PC-9 (cell line): Measurements from ENCODE around the gene ABCA2.

ENCODE experiments used
- EZH2 ChIP-seq: fragments of 200-600 bp; sonication (generic); IDR thresholded peaks from 2 replicates; pipeline ENCODE4 v1.8.0; 2017; ENCODE audit warnings: antibody characterized with exemption, low read depth
- TF ChIP-seq, protein P1 (sequence below): fragments of 200-600 bp; sonication (generic); conservative IDR thresholded peaks from 2 replicates; pipeline ENCODE4 v1.6.1; 2017; ENCODE audit warnings: mixed run types, antibody characterized with exemption, mild to moderate bottlenecking, moderate library complexity

DNA sequence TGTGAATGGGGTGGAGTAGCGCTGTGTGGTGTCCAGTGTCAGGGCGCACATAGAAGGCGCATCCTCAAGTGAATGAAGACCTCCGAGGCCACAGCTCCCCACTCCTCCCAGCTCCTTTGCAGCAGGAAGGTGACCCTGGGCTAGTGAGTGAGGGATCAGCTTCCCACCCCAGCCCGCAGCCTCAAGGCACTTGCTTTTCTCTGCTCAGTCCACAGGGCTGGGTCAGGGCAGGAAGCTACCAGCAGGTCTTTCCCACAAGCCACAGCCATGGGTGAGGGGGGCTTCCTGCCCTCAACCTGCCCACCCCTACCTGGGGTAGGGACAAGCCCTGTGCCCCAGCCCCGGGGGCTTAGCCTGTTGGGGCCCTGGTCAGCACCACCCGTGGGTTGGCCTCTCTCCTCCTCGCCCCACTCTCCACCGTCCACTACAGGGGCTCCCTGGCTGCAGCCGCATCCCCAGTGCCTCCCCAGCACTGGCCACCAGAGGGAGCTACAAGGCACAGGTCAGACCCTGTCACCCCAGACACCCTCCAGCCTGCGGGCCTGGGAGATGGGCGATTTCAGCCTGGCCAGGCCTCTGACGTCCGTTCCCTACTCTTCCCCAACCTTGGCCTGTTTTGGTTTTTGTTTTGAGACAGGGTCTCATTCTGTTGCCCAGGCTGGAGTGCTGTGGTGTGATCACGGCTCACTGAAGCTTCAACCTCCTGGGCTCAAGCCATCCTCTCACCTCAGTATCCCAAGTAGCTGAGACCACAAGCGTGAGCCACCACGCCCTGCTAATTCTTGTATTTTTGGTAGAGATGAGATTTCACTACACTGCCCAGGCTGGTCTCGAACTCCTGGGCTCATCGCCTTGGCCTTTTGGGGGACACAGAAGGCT lies 1.3 kb upstream of the ABCA2 start:
- TF ChIP-seq, protein P1, sequence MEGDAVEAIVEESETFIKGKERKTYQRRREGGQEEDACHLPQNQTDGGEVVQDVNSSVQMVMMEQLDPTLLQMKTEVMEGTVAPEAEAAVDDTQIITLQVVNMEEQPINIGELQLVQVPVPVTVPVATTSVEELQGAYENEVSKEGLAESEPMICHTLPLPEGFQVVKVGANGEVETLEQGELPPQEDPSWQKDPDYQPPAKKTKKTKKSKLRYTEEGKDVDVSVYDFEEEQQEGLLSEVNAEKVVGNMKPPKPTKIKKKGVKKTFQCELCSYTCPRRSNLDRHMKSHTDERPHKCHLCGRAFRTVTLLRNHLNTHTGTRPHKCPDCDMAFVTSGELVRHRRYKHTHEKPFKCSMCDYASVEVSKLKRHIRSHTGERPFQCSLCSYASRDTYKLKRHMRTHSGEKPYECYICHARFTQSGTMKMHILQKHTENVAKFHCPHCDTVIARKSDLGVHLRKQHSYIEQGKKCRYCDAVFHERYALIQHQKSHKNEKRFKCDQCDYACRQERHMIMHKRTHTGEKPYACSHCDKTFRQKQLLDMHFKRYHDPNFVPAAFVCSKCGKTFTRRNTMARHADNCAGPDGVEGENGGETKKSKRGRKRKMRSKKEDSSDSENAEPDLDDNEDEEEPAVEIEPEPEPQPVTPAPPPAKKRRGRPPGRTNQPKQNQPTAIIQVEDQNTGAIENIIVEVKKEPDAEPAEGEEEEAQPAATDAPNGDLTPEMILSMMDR, result peak; percentile 86
- TF ChIP-seq EZH2, result no peak
